ENCODE measurements around the gene ARSJ.

Gene ARSJ

DNA sequence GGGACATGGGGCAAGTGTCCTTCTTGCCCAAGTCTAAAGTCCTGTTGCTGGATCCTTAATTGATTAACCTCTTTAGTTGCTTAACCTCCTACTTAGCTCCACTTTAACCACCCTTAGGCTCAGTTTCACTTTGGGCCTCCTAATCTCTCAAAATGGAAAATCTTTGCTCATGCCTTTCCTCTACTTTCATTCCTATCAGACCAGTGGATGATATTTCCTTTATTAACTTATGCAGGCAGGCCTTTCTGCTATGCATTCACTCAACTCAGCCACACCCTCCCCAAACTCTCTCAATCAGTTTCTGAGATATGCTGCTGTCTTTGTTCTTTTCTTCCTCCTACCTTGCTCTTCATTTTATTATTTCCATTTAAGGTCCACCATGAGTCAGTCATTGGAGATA is 14.4 kb upstream of the ARSJ start:
- ChIA-PET CTCF (no interaction called here), POLR2A (no interaction called here)
- no peak for TF ChIP-seq FOXM1 (IDR thresholded peaks at IDR 0.05; ENCODE audit: borderline replicate concordance)
- no peak for DNase-seq (ENCODE audit: extremely low spot score)

DNA sequence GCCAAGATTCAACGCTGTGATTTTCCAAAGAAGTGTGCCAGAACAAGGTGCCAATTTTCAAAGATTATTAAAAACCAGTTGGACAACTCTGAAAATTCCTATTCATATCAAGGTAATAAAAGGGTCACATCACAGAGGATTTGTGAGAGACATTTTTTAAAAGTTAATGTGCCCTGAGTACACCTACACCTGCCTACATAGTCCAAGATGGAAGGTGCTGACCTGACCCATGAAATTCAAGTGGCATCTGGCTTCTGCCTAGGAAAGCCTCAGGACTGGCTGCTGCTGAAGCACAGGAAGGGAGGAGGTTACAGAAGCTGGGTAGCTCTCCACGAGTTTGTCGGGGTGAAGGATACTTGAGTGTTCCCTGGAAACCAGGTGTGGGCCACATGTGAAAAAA is 11.4 kb upstream of the ARSJ start:
- CTCF ChIA-PET = no interaction called here
- POLR2A ChIA-PET = interaction anchor here (1.0 kb wide), 1 partner anchor 12 kb away, joined by 3 read pairs; the partner anchor contains the start of gene ARSJ
- DNase-seq (ENCODE audit: extremely low spot score) = no peak
- no peak for TF ChIP-seq CTBP1 (IDR thresholded peaks at IDR 0.05; ENCODE audit: borderline replicate concordance)
- TF ChIP-seq, protein P1, sequence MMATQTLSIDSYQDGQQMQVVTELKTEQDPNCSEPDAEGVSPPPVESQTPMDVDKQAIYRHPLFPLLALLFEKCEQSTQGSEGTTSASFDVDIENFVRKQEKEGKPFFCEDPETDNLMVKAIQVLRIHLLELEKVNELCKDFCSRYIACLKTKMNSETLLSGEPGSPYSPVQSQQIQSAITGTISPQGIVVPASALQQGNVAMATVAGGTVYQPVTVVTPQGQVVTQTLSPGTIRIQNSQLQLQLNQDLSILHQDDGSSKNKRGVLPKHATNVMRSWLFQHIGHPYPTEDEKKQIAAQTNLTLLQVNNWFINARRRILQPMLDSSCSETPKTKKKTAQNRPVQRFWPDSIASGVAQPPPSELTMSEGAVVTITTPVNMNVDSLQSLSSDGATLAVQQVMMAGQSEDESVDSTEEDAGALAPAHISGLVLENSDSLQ (IDR thresholded peaks at IDR 0.05) = no peak
- TF ChIP-seq LEF1 (IDR thresholded peaks at IDR 0.05; ENCODE audit: borderline replicate concordance) = no peak
- no peak for TF ChIP-seq ZNF384 (IDR thresholded peaks at IDR 0.05)
- no peak for TF ChIP-seq SP1 (IDR thresholded peaks at IDR 0.05)
- no peak for TF ChIP-seq BHLHE40 (IDR thresholded peaks at IDR 0.05; ENCODE audit: borderline replicate concordance)
- no peak for TF ChIP-seq L3MBTL2 (conservative IDR thresholded peaks at IDR 0.05)
- no peak for TF ChIP-seq FOXK2 (IDR thresholded peaks at IDR 0.05)

DNA sequence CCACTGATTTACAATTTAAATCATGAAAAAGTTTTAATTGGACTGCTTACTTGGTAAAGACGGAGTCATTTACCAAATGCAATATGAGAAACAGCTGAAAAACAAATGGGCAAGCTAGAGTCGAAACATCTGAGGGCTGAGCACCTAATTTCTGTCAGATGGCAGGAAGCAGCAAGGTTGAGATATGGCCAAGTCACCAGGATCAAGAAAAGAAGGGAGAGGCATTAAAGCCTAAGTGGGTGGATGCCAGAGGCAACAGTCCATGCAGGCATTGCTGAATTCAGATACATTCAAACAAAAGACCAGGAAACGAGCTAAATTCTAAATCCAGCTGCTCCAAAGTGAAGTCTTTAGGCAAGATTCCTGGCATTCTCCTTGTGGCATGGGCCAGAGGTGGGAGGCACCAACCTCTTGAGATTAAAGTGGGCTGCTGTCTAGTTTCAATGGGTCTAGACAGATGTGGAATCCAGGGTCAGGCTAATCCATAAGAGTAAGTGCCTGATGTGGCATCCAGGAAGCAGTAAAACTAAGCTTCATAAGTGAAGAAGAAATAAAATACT is 8.0 kb upstream of the ARSJ start:
- no peak for DNase-seq (ENCODE audit: extremely low spot score)
- ChIA-PET CTCF (no interaction called here), POLR2A (no interaction called here)
- TF ChIP-seq ZNF384 (IDR thresholded peaks at IDR 0.05) (no peak), FOXK2 (IDR thresholded peaks at IDR 0.05) (no peak), NFRKB (IDR thresholded peaks at IDR 0.05) (no peak), SUZ12 (IDR thresholded peaks at IDR 0.05) (no peak), LEF1 (IDR thresholded peaks at IDR 0.05; ENCODE audit: borderline replicate concordance) (no peak), BHLHE40 (IDR thresholded peaks at IDR 0.05; ENCODE audit: borderline replicate concordance) (no peak), FOXA1 (IDR thresholded peaks at IDR 0.05) (no peak), ELF4 (IDR thresholded peaks at IDR 0.05) (no peak), HDGF (IDR thresholded peaks at IDR 0.05; ENCODE audit: borderline replicate concordance) (no peak), CTBP1 (IDR thresholded peaks at IDR 0.05; ENCODE audit: borderline replicate concordance) (no peak), L3MBTL2 (conservative IDR thresholded peaks at IDR 0.05) (no peak), FOXM1 (IDR thresholded peaks at IDR 0.05; ENCODE audit: borderline replicate concordance) (no peak), ARNT (IDR thresholded peaks at IDR 0.05) (no peak), SP1 (IDR thresholded peaks at IDR 0.05) (no peak)
- TF ChIP-seq, protein P1 (IDR thresholded peaks at IDR 0.05) = no peak

DNA sequence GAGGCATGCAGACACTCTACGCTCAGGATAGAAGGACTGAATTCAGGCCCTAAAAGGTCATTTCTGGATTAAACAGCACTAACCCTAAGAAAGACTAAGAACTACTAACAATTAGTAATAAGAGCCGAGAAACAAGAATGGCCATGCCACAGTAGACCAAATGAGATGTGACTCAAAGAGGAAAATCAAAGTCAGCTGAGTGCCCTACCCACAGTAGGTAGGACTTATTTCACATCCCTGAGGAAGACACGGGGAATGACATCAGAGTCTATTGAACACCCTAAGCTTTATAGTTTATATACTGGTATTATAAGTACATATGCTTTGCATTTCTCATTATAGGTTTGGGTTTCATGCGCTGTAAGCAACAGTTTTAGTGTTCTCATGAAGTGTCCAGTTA is 2.7 kb upstream of the ARSJ start:
- CTCF ChIA-PET = interaction anchor here (0.6 kb wide), 1 partner anchor 437 kb away, joined by 3 read pairs; no protein-coding TSS in a partner anchor
- POLR2A ChIA-PET = no interaction called here
- no peak for DNase-seq (ENCODE audit: extremely low spot score)
- TF ChIP-seq FOXK2 (IDR thresholded peaks at IDR 0.05) = no peak

DNA sequence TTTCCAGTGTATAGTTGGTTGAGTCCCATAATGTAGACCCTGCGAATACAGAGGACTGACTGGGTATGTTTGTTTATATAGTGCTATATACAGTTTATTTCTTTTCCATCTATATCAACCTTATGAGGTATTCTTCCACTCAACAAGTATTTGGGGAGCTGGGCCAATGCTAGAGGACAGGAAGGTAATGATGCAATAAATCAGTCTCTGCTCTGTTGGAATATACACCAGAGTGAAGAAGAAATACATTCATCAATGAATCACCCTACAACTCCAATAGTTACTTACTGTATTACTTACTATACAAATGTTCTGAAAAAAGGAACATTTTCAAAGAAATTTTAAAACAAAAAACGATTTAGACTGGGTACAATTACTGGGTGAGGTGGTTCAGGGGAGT is 2.1 kb upstream of the ARSJ start:
- POLR2A ChIA-PET = no interaction called here
- CTCF ChIA-PET = no interaction called here
- TF ChIP-seq CTBP1 (IDR thresholded peaks at IDR 0.05; ENCODE audit: borderline replicate concordance) = no peak
- TF ChIP-seq L3MBTL2 (conservative IDR thresholded peaks at IDR 0.05) = no peak
- no peak for TF ChIP-seq SP1 (IDR thresholded peaks at IDR 0.05)
- no peak for TF ChIP-seq ZNF384 (IDR thresholded peaks at IDR 0.05)
- TF ChIP-seq, protein P1 (IDR thresholded peaks at IDR 0.05) = no peak
- TF ChIP-seq TARDBP (IDR thresholded peaks at IDR 0.05) = no peak
- no peak for TF ChIP-seq ELF4 (IDR thresholded peaks at IDR 0.05)
- TF ChIP-seq ARNT (IDR thresholded peaks at IDR 0.05) = no peak
- no peak for DNase-seq (ENCODE audit: extremely low spot score)

DNA sequence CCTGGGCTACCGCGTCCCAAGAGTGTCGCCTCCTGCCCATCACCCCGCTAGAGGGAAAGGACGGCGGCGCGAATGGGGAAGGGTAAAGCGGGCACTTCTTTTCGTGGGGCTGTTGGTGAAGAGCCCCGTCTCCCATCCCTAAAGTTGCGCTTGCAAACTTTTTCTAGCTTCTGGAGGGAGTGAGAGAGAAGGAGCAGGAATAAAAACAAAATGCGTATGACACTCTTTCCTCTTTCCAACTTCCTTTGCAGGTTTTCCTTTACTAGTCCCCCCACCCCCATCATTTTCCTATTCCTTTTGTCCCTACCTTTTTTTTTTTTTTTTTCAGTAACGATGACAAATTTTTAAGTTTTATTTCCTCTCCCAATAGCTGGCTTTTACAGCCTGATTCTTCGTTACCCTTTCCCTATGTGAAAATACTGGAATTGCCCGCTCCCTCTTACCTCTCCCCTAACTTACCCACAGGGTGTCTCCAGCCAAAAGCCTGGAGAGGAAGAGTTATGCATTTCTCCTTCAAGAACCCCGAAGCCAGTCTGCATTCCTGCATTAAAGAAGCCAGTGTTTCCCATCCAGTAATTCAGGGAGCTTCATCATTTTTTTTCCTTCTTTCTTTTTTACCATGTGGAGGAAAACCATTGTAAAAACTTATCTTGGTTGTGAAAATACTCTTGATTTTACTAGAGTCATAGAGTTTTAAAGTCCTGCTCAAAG is 613 bp upstream of the ARSJ start:
- ChIA-PET CTCF (interaction anchor here (0.7 kb wide), 1 partner anchor 495 kb away, joined by 6 read pairs; no protein-coding TSS in a partner anchor), POLR2A (interaction anchor here (1.0 to 1.2 kb wide), 2 partner anchors 21 to 23 kb away, joined by 3 read pairs; no protein-coding TSS in a partner anchor)
- no peak for DNase-seq (ENCODE audit: extremely low spot score)
- no peak for TF ChIP-seq ZNF384 (IDR thresholded peaks at IDR 0.05)
- TF ChIP-seq ARNT (IDR thresholded peaks at IDR 0.05) = no peak
- no peak for TF ChIP-seq CTBP1 (IDR thresholded peaks at IDR 0.05; ENCODE audit: borderline replicate concordance)
- TF ChIP-seq SP1 (IDR thresholded peaks at IDR 0.05) = no peak
- TF ChIP-seq, protein P1 (IDR thresholded peaks at IDR 0.05) = peak; percentile 17; the same call in 1 of the 2 replicates
- no peak for TF ChIP-seq HDGF (IDR thresholded peaks at IDR 0.05; ENCODE audit: borderline replicate concordance)
- TF ChIP-seq L3MBTL2 (conservative IDR thresholded peaks at IDR 0.05) = no peak
- TF ChIP-seq NFRKB (IDR thresholded peaks at IDR 0.05) = no peak
- no peak for TF ChIP-seq BHLHE40 (IDR thresholded peaks at IDR 0.05; ENCODE audit: borderline replicate concordance)
